Measurements from ENCODE around the gene LIPM.

GRCh38 chr10:88810196-88810961 is 7.8 kb downstream of the LIPM start:
- TF ChIP-seq, protein P1, sequence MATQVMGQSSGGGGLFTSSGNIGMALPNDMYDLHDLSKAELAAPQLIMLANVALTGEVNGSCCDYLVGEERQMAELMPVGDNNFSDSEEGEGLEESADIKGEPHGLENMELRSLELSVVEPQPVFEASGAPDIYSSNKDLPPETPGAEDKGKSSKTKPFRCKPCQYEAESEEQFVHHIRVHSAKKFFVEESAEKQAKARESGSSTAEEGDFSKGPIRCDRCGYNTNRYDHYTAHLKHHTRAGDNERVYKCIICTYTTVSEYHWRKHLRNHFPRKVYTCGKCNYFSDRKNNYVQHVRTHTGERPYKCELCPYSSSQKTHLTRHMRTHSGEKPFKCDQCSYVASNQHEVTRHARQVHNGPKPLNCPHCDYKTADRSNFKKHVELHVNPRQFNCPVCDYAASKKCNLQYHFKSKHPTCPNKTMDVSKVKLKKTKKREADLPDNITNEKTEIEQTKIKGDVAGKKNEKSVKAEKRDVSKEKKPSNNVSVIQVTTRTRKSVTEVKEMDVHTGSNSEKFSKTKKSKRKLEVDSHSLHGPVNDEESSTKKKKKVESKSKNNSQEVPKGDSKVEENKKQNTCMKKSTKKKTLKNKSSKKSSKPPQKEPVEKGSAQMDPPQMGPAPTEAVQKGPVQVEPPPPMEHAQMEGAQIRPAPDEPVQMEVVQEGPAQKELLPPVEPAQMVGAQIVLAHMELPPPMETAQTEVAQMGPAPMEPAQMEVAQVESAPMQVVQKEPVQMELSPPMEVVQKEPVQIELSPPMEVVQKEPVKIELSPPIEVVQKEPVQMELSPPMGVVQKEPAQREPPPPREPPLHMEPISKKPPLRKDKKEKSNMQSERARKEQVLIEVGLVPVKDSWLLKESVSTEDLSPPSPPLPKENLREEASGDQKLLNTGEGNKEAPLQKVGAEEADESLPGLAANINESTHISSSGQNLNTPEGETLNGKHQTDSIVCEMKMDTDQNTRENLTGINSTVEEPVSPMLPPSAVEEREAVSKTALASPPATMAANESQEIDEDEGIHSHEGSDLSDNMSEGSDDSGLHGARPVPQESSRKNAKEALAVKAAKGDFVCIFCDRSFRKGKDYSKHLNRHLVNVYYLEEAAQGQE (IDR thresholded peaks at IDR 0.05): no peak
- TF ChIP-seq ZFP36 (IDR thresholded peaks at IDR 0.05; ENCODE audit: borderline replicate concordance, partially characterized antibody) (no peak), USF2 (IDR thresholded peaks at IDR 0.05) (no peak), CTCF (IDR thresholded peaks at IDR 0.05) (peak; percentile 81), POLR2A (IDR thresholded peaks at IDR 0.05; ENCODE audit: low read length) (no peak), EP300 (IDR thresholded peaks at IDR 0.05) (no peak), ZNF302 (CRISPR knock-in tag; IDR thresholded peaks at IDR 0.05) (no peak), MAFK (IDR thresholded peaks at IDR 0.05; ENCODE audit: partially characterized antibody) (no peak)
- TF ChIP-seq, protein P2, sequence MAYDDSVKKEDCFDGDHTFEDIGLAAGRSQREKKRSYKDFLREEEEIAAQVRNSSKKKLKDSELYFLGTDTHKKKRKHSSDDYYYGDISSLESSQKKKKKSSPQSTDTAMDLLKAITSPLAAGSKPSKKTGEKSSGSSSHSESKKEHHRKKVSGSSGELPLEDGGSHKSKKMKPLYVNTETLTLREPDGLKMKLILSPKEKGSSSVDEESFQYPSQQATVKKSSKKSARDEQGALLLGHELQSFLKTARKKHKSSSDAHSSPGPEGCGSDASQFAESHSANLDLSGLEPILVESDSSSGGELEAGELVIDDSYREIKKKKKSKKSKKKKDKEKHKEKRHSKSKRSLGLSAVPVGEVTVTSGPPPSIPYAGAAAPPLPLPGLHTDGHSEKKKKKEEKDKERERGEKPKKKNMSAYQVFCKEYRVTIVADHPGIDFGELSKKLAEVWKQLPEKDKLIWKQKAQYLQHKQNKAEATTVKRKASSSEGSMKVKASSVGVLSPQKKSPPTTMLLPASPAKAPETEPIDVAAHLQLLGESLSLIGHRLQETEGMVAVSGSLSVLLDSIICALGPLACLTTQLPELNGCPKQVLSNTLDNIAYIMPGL (CRISPR knock-in tag; IDR thresholded peaks at IDR 0.05; ENCODE audit: borderline replicate concordance): no peak
